ENCODE results near the gene AMPD3. TPM values are rescaled to one million over a fixed set of nuclear protein-coding genes. Genes with fewer than 3 reads are reported as not detected.

Gene AMPD3
- total RNA-seq, 1 donor: 20.1 TPM

DNA sequence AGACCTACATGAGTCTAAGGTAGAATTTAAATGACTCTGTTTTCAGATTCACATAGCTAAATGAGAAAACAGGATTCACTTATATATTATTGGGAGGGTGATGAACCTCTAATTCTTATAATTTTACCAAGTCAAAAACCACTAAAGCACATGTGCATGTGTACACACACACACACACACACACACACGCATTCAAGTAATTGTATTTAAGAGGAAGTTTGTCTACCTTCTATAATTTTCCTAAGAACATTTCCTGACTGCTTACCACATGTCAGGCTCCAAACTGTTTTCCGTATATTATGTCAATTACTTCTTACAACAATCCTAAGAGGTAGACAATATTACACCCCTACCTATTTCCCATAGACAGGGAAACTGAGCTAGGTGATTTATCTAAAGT is 79.3 kb downstream of the AMPD3 start:
- no peaks in the 10 kb centered on the region for H3K9me3 ChIP-seq (ENCODE audit: low read depth, low read length)
- H3K4me1 ChIP-seq (ENCODE audit: insufficient read depth, low read length): peaks cover 5% of the 10 kb centered on the region
- H3K4me3 ChIP-seq (ENCODE audit: low read length): no peak overlapping the region
- H3K27me3 ChIP-seq (ENCODE audit: insufficient read depth, low read length): no peaks in the 10 kb centered on the region

DNA sequence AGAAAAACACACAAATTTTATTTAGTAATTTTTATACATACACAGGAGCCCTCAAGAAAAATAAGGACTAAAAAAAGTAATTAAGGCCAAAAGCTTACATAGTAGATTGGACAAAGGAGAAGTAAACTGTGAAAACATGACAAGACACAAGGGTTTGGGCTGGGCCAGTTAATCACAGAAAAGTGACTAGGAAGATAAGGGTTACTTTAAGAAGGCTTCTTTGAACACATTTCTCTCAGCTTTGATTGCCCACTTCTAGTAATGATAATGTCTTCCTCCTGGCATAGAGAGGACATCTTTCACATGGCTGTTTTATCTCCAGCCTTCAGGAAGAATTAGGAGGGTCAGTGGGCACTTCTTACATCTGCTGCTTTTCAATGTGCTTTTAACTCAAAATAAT is 82.5 kb downstream of the AMPD3 start:
- Histone ChIP-seq H3K27me3 (ENCODE audit: insufficient read depth, low read length) (no peaks in the 10 kb centered on the region), H3K9me3 (ENCODE audit: low read depth, low read length) (no peaks in the 10 kb centered on the region), H3K4me3 (ENCODE audit: low read length) (no peak overlapping the region), H3K4me1 (ENCODE audit: insufficient read depth, low read length) (peaks cover 22% of the 10 kb centered on the region)

DNA sequence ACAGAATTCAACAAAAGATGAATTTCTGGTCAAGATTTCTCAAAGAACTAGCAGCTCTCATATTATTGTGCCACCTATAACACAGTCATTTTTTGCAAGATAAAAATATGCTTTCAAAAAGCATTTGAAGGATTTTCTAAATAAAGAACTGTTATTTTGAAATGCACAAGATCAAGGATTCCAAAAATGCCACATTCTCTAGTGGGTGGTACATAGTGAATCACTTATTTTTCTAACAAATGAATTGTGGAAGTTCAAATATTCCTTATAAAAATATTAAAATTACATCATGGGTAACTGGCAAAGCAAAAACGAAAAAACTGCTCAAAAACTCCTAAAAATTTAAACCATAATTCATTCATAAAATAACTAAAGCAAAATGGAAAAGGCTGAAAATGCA is 83.9 kb downstream of the AMPD3 start:
- Histone ChIP-seq H3K4me3 (ENCODE audit: low read length) (no peak overlapping the region), H3K9me3 (ENCODE audit: low read depth, low read length) (no peaks in the 10 kb centered on the region), H3K4me1 (ENCODE audit: insufficient read depth, low read length) (peaks cover 22% of the 10 kb centered on the region), H3K27me3 (ENCODE audit: insufficient read depth, low read length) (no peaks in the 10 kb centered on the region)

- Histone ChIP-seq H3K4me3 (ENCODE audit: low read length) (no peak overlapping the region), H3K27me3 (ENCODE audit: insufficient read depth, low read length) (no peaks in the 10 kb centered on the region), H3K9me3 (ENCODE audit: low read depth, low read length) (no peaks in the 10 kb centered on the region), H3K4me1 (ENCODE audit: insufficient read depth, low read length) (peaks cover 23% of the 10 kb centered on the region)
Measured at GRCh38 chr11:10539339-10539738, 84.3 kb downstream of the AMPD3 start.

DNA sequence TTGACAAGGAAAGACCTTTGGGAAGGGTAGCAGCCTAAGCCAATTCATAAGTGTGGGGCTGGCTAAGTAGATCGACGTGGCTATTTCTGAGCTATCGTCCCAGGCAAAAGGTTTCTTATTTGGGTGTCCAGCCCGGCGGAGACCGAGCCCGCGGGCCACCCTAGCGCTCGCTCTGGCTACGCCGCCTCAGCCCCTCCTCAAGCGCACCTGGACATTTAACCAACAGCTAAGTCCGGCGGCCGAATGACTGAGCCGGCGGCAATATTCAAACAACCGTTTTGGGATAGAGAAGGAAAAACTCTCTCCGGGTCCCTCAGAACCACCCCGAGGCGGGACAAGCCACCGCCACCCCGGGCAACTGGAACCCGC is 85.5 kb downstream of the AMPD3 start:
- H3K9me3 ChIP-seq (ENCODE audit: low read depth, low read length): no peaks in the 10 kb centered on the region
- peak overlapping the region; percentile 75 for H3K4me3 ChIP-seq (ENCODE audit: low read length)
- peaks cover 32% of the 10 kb centered on the region for H3K4me1 ChIP-seq (ENCODE audit: insufficient read depth, low read length)
- H3K27me3 ChIP-seq (ENCODE audit: insufficient read depth, low read length): no peaks in the 10 kb centered on the region

DNA sequence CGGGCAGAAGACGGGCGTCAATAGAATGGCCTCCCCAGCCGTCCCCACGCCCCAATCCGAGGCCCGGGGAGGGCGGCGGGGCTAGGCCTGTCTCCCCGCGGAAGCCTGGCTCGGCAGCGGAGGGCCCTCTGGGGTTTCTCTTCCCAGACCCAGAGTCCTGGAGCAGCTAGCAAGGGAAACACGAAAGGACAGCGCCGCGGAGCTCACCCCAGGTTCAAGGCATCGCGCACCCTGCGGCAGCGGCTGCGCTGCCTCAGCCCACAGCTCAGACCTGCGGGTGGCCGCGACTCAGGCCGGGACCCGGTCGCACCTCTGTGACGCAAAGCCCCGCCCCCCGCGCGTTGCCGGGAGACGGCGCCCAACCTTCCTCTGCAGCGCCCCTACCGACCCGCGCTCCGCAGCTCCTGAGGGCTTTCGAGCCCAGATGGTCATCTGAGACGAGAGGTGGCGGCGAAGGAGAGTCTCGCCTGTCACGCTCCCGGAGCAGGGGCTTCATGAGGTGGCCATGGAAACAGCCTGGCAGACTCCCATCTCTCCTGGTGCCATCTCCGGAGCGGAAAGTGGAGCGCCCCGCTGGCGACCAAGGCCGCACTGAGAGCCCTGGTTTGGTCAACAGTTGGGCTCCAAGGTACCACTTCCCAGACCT is 86.0 kb downstream of the AMPD3 start, which contains the start of gene RNF141:
TSS of gene RNF141 (minus strand) at position 273 of the 646 bp plus-strand sequence. CDS start 7,029 bp downstream, outside the sequence.
- no peaks in the 10 kb centered on the region for H3K27me3 ChIP-seq (ENCODE audit: insufficient read depth, low read length)
- peak within 1 kb of the TSS; percentile 75 for H3K4me3 ChIP-seq (ENCODE audit: low read length)
- H3K9me3 ChIP-seq (ENCODE audit: low read depth, low read length): no peaks in the 10 kb centered on the region
- H3K4me1 ChIP-seq (ENCODE audit: insufficient read depth, low read length): peaks cover 28% of the 10 kb centered on the region

GRCh38 chr11:10541561-10541930 is 86.5 kb downstream of the AMPD3 start:
- H3K4me1 ChIP-seq (ENCODE audit: insufficient read depth, low read length): peaks cover 27% of the 10 kb centered on the region
- H3K27me3 ChIP-seq (ENCODE audit: insufficient read depth, low read length): no peaks in the 10 kb centered on the region
- H3K9me3 ChIP-seq (ENCODE audit: low read depth, low read length): no peaks in the 10 kb centered on the region
- H3K4me3 ChIP-seq (ENCODE audit: low read length): peak overlapping the region; percentile 75

DNA sequence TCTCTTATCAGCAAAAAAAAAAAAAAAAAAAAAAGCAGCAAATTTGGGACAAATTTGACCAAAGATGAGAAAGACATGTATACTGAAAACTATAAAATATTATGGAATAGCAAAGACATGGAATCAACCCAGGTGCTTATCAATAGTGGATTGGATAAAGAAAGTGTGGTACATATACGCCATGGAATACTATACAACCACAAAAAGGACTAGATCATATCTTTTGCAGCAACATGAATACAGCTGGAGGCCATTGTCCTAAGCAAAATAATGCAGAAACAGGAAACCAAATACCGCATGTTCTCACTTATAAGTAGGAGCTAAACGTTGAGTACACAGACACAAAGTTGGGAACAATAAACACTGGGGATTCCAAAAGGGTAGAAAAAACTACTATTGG is 87.7 kb downstream of the AMPD3 start:
- peaks cover 27% of the 10 kb centered on the region for H3K4me1 ChIP-seq (ENCODE audit: insufficient read depth, low read length)
- H3K4me3 ChIP-seq (ENCODE audit: low read length): no peak overlapping the region
- no peaks in the 10 kb centered on the region for H3K27me3 ChIP-seq (ENCODE audit: insufficient read depth, low read length)
- H3K9me3 ChIP-seq (ENCODE audit: low read depth, low read length): no peaks in the 10 kb centered on the region

- Histone ChIP-seq H3K4me3 (ENCODE audit: low read length) (no peak overlapping the region), H3K27me3 (ENCODE audit: insufficient read depth, low read length) (no peaks in the 10 kb centered on the region), H3K9me3 (ENCODE audit: low read depth, low read length) (no peaks in the 10 kb centered on the region), H3K4me1 (ENCODE audit: insufficient read depth, low read length) (peaks cover 27% of the 10 kb centered on the region)
Measured at GRCh38 chr11:10543782-10544181, 88.7 kb downstream of the AMPD3 start.

GRCh38 chr11:10544491-10545465 is 89.7 kb downstream of the AMPD3 start:
- H3K4me1 ChIP-seq (ENCODE audit: insufficient read depth, low read length): peaks cover 24% of the 10 kb centered on the region
- no peak overlapping the region for H3K4me3 ChIP-seq (ENCODE audit: low read length)
- H3K9me3 ChIP-seq (ENCODE audit: low read depth, low read length): no peaks in the 10 kb centered on the region
- no peaks in the 10 kb centered on the region for H3K27me3 ChIP-seq (ENCODE audit: insufficient read depth, low read length)

GRCh38 chr11:10550503-10551289 is 95.6 kb downstream of the AMPD3 start:
- H3K9me3 ChIP-seq (ENCODE audit: low read depth, low read length): no peaks in the 10 kb centered on the region
- H3K4me3 ChIP-seq (ENCODE audit: low read length): no peak overlapping the region
- H3K27me3 ChIP-seq (ENCODE audit: insufficient read depth, low read length): no peaks in the 10 kb centered on the region
- no peaks in the 10 kb centered on the region for H3K4me1 ChIP-seq (ENCODE audit: insufficient read depth, low read length)

DNA sequence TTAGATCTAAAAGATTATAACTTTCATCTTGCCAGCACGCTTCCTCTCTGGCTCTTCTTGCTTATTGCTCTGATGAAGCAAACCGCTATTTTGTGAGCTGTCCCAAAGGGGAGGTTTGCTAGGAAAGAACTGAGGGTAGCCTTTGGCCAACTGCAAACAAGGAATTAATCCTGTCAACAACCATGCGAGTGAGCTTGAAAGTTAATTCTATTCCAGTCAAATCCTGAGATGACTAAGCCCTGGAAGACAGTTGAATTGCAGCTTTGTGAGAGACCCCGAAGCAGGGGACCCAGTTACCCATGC is 96.2 kb downstream of the AMPD3 start:
- H3K4me3 ChIP-seq (ENCODE audit: low read length): no peak overlapping the region
- no peaks in the 10 kb centered on the region for H3K4me1 ChIP-seq (ENCODE audit: insufficient read depth, low read length)
- no peaks in the 10 kb centered on the region for H3K27me3 ChIP-seq (ENCODE audit: insufficient read depth, low read length)
- H3K9me3 ChIP-seq (ENCODE audit: low read depth, low read length): no peaks in the 10 kb centered on the region

DNA sequence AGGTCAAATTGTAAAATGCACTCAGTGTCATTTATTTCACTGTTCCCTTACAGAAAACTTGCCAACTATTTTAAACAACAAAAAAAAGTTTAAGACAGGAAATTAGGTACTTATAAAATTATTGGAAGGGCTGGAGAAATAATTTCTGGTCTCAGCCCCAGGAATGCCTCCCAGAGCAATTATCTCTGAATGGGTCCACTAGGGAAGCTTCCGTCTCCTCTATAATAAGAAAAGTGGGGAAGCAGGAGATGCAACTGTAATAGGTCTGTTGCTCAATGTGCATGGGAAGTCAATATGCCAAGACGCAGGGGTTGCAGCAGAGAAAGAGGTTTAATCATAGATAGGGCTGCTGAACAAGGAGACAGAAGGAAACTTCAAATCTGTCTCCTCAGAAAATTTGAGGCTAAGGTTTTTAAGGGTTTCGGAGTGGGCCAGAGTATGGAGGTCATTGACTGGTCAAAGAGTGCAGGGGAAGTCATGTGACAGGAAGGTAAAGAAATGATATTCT is 96.8 kb downstream of the AMPD3 start:
- no peaks in the 10 kb centered on the region for H3K9me3 ChIP-seq (ENCODE audit: low read depth, low read length)
- no peaks in the 10 kb centered on the region for H3K27me3 ChIP-seq (ENCODE audit: insufficient read depth, low read length)
- no peak overlapping the region for H3K4me3 ChIP-seq (ENCODE audit: low read length)
- H3K4me1 ChIP-seq (ENCODE audit: insufficient read depth, low read length): no peaks in the 10 kb centered on the region

GRCh38 chr11:10556590-10556989 is 101.5 kb downstream of the AMPD3 start:
- Histone ChIP-seq H3K4me3 (ENCODE audit: low read length) (no peak overlapping the region), H3K27me3 (ENCODE audit: insufficient read depth, low read length) (no peaks in the 10 kb centered on the region), H3K9me3 (ENCODE audit: low read depth, low read length) (no peaks in the 10 kb centered on the region), H3K4me1 (ENCODE audit: insufficient read depth, low read length) (no peaks in the 10 kb centered on the region)

All from mononuclear cell (primary cell).